HFF-Myc (cell line): ENCODE results near the gene HEG1.

Source experiments
- DNase-seq: peaks from one replicate; pipeline ENCODE4 v3.0.0-alpha.2; 2011; ENCODE audit warnings: low read depth; ENCODE audit errors: extremely low read depth
- H3K4me3 ChIP-seq: replicated peaks from 2 replicates; pipeline ENCODE4 v1.5.1; 2011; ENCODE audit warnings: low read depth, mild to moderate bottlenecking, control low read depth, low read length
- TF ChIP-seq, protein P1 (sequence below): IDR thresholded peaks from 2 replicates; pipeline ENCODE4 v1.5.1; 2012; ENCODE audit warnings: mild to moderate bottlenecking, low read depth, low read length, control low read depth; ENCODE audit errors: missing control alignments

The HEG1 gene

DNA sequence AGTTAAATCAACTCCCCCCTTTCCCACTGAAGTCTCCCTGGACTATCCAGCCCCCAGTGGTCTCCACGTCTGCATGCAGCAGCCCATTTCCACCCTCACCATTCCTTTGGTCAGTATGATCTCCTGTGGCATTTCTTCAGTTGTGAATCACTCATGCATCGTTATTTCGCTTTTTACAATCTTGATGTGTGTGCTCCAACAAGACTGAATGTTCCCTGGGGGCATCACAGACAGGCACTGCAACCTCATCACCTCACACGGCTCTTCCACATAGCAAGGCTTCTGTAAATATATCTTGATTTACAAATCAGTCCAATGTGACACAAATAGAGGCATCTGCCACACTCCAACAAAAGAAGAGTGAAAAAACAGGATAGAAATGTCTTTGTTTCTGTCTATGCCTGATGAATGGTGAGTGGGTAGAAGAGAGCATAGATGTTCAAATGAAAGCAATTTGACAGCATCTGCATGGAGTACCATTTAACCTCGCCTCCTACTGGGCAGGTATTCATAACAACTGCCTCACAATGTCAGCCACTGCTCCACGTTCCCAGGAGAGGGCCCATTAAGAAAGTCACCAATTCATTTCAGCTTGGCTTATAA is 5.2 kb downstream of the HEG1 start:
- TF ChIP-seq, protein P1, sequence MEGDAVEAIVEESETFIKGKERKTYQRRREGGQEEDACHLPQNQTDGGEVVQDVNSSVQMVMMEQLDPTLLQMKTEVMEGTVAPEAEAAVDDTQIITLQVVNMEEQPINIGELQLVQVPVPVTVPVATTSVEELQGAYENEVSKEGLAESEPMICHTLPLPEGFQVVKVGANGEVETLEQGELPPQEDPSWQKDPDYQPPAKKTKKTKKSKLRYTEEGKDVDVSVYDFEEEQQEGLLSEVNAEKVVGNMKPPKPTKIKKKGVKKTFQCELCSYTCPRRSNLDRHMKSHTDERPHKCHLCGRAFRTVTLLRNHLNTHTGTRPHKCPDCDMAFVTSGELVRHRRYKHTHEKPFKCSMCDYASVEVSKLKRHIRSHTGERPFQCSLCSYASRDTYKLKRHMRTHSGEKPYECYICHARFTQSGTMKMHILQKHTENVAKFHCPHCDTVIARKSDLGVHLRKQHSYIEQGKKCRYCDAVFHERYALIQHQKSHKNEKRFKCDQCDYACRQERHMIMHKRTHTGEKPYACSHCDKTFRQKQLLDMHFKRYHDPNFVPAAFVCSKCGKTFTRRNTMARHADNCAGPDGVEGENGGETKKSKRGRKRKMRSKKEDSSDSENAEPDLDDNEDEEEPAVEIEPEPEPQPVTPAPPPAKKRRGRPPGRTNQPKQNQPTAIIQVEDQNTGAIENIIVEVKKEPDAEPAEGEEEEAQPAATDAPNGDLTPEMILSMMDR: no peak
- no peak overlapping the region for H3K4me3 ChIP-seq
- DNase-seq: no peak

DNA sequence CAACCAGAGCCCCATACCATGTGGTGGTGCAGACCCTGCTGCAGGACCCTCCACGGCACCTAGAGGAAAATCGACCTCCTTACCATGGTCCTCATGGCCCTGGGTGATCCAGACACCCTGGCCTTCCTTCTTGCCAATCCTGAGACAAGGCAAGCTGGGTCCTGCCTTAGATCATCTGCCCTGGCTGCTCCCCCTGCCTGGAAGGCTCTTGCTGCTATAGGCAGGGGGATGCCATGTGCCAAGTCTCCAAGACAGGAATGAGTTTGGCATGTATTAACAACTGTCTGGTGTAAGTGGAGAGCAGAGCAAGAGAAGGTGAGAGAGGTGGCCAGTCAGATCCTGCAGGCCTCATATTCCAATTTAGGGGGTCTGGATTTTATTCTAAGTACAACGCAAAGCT is 7.5 kb downstream of the HEG1 start:
- TF ChIP-seq, protein P1: no peak
- DNase-seq: no peak
- no peak overlapping the region for H3K4me3 ChIP-seq

DNA sequence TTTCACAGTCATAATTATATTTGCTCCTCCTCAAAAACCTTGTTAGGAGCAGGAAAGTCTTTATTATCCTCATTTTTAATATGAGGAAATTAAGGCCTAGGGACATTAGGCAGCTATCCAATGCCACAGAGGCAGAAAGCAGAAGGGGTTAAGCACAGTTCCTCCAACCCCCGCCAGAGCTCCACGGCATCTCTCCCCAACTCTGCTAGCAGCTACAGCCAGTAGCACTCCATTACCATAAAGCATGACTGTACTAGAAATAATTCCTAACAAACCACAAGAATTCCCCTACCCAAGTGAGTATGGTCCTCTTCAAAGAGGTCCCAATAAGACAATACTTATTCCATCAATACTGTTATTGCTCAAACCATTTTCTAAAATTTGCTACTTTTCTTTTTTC is 9.8 kb downstream of the HEG1 start:
- no peak overlapping the region for H3K4me3 ChIP-seq
- TF ChIP-seq, protein P1: peak; percentile 28
- DNase-seq: no peak

DNA sequence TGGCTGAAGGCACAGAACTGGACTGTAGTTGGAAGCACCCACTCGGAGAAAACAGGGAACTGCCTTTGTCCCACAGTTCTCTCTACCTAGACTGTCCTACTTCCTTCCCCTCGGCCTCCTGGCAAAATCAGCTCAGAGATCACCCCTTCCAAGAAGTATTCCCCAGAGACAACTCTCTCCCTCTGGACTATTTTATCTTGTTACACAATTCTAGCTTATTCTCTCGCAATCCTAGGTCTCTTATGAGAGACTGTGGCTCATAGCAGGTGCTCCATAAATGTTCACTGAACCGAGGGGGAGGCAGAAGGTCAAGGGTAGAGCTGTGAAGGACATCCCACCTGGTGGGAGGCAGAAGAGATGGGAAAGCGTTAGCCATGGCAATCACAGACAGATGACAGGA is 10.6 kb downstream of the HEG1 start:
- DNase-seq: no peak

DNA sequence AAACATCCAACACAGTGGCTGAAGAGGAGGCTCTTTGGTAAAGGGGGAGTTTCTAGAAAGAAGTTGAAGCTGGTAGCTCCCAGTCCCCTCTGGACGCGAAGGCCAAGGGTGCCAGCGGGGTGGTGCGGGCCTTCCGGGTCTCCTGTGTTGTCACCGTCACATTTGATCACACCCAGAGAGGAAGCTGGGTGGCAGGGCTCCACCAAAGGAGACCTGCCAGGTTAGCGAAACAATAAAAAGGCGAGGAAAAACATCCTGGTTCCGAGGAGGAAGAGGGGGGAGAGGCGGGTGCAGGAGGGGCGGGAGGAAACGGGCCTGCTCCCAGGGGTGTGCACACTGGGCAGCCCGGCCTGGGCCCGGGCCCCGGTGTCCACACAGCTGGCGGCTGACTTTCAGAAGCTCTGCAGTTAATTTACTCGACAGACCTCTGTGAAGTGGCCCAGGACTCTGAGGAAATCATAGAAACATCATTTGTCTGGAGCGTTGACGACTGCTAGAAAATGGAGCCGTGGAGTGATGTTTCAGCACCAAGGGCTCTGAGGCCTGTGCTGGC is 12.1 kb downstream of the HEG1 start:
- H3K4me3 ChIP-seq: no peak overlapping the region
- no peak for DNase-seq
- TF ChIP-seq, protein P1: no peak

More for the DNA sequence above, 10.6 kb downstream of the HEG1 start:
- H3K4me3 ChIP-seq: no peak overlapping the region
- TF ChIP-seq, protein P1: no peak

DNA sequence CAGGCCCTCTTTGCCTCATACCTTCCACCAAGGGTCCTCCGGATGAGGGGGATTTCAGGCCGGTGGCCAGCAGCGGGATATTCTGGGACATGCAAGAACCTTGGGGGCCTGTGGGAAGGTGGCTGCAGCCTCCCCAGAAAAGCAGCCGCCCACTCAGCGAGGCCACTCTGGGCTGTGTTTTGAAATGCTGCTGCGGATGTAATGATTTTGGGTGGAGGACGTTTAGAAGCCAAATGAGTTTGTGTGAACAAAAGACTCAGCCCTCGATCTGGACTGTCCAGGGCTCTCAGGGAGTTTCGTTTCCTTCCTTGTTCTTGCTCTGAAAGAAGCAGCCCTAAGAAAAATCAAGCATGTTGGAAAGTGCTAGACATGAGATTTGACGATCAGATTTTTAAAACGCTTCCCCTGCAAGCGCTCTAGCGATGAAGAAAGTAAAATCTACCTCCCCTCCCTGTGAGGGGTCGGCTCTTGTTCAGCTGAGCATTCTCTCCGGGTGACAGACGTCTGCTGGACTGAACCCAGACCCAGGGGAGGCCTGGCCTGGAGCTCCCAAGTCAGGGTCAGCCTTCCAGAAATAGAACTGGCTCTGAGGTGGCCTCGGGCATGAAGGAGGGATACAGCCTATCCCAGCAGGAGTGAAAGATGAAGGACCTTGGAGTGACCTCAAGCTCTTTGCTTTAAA is 12.9 kb downstream of the HEG1 start:
- TF ChIP-seq, protein P1: no peak
- no peak overlapping the region for H3K4me3 ChIP-seq
- DNase-seq: no peak
